Adrenal gland (tissue), 12 donors: ENCODE data around the gene BTBD6. TPM values are rescaled to one million over a fixed set of nuclear protein-coding genes. Genes with fewer than 3 reads are reported as not detected.

Source experiments
- DNase-seq, 7 donors: peaks; one replicate each; pipeline ENCODE4 v3.0.0-alpha.2; 2019 to 2020
- H3K27ac ChIP-seq, 5 donors: fragments of 200-600 bp; sonication (generic) in 4 of 5; 1 replicate in 3 of 5; 2 replicates in 2 of 5; pipeline versions ENCODE4 v1.5.1 to v1.8.0; 2016 to 2020; ENCODE audit warnings: mild to moderate bottlenecking in 1 of 5
- H3K27me3 ChIP-seq: fragments of 200-600 bp; 2 replicates; pipeline ENCODE4 v1.8.0; 2021
- H3K36me3 ChIP-seq, 2 donors: fragments of 200-600 bp; replicated peaks in 1 of 2; 1 replicate in 1 of 2; 2 replicates in 1 of 2; pipeline versions ENCODE4 v1.5.1 to v1.8.0; 2018 to 2022
- H3K4me1 ChIP-seq, 2 donors: fragments of 200-600 bp; replicated peaks in 1 of 2; 1 replicate in 1 of 2; 2 replicates in 1 of 2; pipeline versions ENCODE4 v1.5.1 to v1.8.0; 2018 to 2021
- H3K4me3 ChIP-seq, 4 donors: fragments of 200-600 bp; sonication (generic) in 3 of 4; one replicate each; pipeline ENCODE4 v1.5.1; 2016 to 2018
- H3K9me3 ChIP-seq, 3 donors: fragments of 200-600 bp; sonication (generic) in 1 of 3; replicated peaks in 1 of 3; 1 replicate in 2 of 3; 2 replicates in 1 of 3; pipeline versions ENCODE4 v1.5.1 to v1.8.0; 2016 to 2021
- CTCF ChIP-seq, 6 experiments: fragments of 450-650 bp in 4 of 6; fragments of 200-600 bp in 2 of 6; sonication (generic) in 1 of 6; IDR thresholded peaks; 1 replicate in 5 of 6; 2 replicates in 1 of 6; pipeline versions ENCODE4 v1.5.1 to v1.8.0; 2016 to 2021; ENCODE audit warnings: antibody characterized with exemption in 6 of 6, mild to moderate bottlenecking in 2 of 6, moderate library complexity in 1 of 6
- POLR2A ChIP-seq, 2 donors: fragments of 450-650 bp; IDR thresholded peaks; one replicate each; pipeline ENCODE4 v1.6.1; 2017; ENCODE audit warnings: antibody characterized with exemption in 2 of 2, mild to moderate bottlenecking in 2 of 2, moderate library complexity in 1 of 2
- WGBS, 4 donors: extraction: QIAGEN DNeasy Blood & Tissue Kit in 2 of 4; methylation state at CpG; one replicate each; pipeline versions ENCODE4 v1.1.5 to v1.1.7; 2013 to 2017; 5-methylcytosine and 5-hydroxymethylcytosine counted together
- intact Hi-C, 2 donors: fragments of 100-400 bp; cut with DNase I; formaldehyde crosslinking; loops; one replicate each; pipeline versions ENCODE4 v1.14.1 to v1.15.0; 2022 to 2023
- polyA plus RNA-seq, 3 donors: library from polyadenylated mRNA; stranded (reverse); fragments of 200-250 nt in 2 of 3; fragments of 350-450 nt in 1 of 3; fragmentation: Illumina TruSeq in 1 of 3; extraction: RNeasy Lipid Tissue Mini Kit (QIAGEN cat#74804) in 1 of 3; gene quantifications; one replicate each; pipeline ENCODE4 v1.2.3, GENCODE V29; 2013 to 2014
- total RNA-seq, 9 donors: library from RNA; depleted of rRNA in 4 of 9; stranded (reverse); fragments of >200 nt in 4 of 9; fragments of 120-200 nt in 1 of 9; fragmentation: NEBNext Ultra II Directional in 1 of 9; extraction: Animal tissue kit (Norgen Biotek cat#: 25700) in 1 of 9; gene quantifications; one replicate each; pipeline versions ENCODE4 v1.1.0 to v1.2.4, GENCODE V29; 2013 to 2023
- donor health status: healthy with polysubstance abuse.
- donor health status: Bipolar disorder and iron deficiency.
- donor health status: DM: yes; HTN: yes; CAD: no.
- donor health status: DM: no; HTN: no; CAD: no.
- donor health status: DM: no; HTN: no; CAD: no.
- donor health status: DM: yes; HTN: yes; CAD: no.

The BTBD6 gene
- total and polyA plus RNA-seq, 12 donors: 14.3 to 78.5 (median 33.6) TPM

GRCh38 chr14:105279642-105280361 lies 31.5 kb downstream of the BTBD6 start:
- H3K27me3 ChIP-seq: no peaks in the 10 kb centered on the region
- intact Hi-C loops: loop anchor here in 1 of 2 donors (5.0 kb wide), 1 partner anchor 78 kb away; no protein-coding TSS in a partner anchor
- H3K27ac ChIP-seq: no peak overlapping the region
- H3K4me1 ChIP-seq: peaks cover 0 to 3% of the 10 kb centered on the region in 2 donors
- H3K36me3 ChIP-seq: no peaks in the 10 kb centered on the region
- no peak overlapping the region for H3K4me3 ChIP-seq
- TF ChIP-seq POLR2A (IDR thresholded peaks at IDR 0.05) (no peak), CTCF (IDR thresholded peaks at IDR 0.05) (no peak)
- 87 to 92% (median 91%) methylated on average over 15 to 18 of the region's 18 CpGs for WGBS, 4 donors
- DNase-seq: no peak
- no peaks in the 10 kb centered on the region for H3K9me3 ChIP-seq

- Histone ChIP-seq H3K27me3 (no peaks in the 10 kb centered on the region), H3K4me3 (no peak overlapping the region), H3K4me1 (peaks cover 0 to 3% of the 10 kb centered on the region in 2 donors), H3K9me3 (no peaks in the 10 kb centered on the region), H3K27ac (no peak overlapping the region), H3K36me3 (no peaks in the 10 kb centered on the region)
- intact Hi-C loops: loop anchor here in 1 of 2 donors (5.0 kb wide), 1 partner anchor 78 kb away; no protein-coding TSS in a partner anchor
- WGBS, 4 donors: 70 to 95% (median 89%) methylated on average over 7 to 21 of the region's 21 CpGs
- DNase-seq: no peak
- no peak for TF ChIP-seq CTCF (IDR thresholded peaks at IDR 0.05)
- no peak for TF ChIP-seq POLR2A (IDR thresholded peaks at IDR 0.05)
Observed at GRCh38 chr14:105280525-105280924, 32.2 kb downstream of the BTBD6 start.

GRCh38 chr14:105281371-105282097 lies 33.2 kb downstream of the BTBD6 start:
- DNase-seq: peak; percentile 49 to 71 (median 63)
- Histone ChIP-seq H3K27ac (peak overlapping the region in 1 of 5 donors; percentile 22), H3K36me3 (no peaks in the 10 kb centered on the region), H3K4me3 (no peak overlapping the region), H3K9me3 (no peaks in the 10 kb centered on the region), H3K27me3 (no peaks in the 10 kb centered on the region), H3K4me1 (peaks cover 0 to 3% of the 10 kb centered on the region in 2 donors)
- TF ChIP-seq POLR2A (IDR thresholded peaks at IDR 0.05): no peak
- TF ChIP-seq CTCF (IDR thresholded peaks at IDR 0.05): peak; percentile 24 to 71 (median 63)
- intact Hi-C loops: loop anchor here in 1 of 2 donors (5.0 kb wide), 1 partner anchor 79 kb away; no protein-coding TSS in a partner anchor
- 41 to 50% (median 46%) methylated on average over 18 to 23 of the region's 23 CpGs for WGBS, 4 donors

DNA sequence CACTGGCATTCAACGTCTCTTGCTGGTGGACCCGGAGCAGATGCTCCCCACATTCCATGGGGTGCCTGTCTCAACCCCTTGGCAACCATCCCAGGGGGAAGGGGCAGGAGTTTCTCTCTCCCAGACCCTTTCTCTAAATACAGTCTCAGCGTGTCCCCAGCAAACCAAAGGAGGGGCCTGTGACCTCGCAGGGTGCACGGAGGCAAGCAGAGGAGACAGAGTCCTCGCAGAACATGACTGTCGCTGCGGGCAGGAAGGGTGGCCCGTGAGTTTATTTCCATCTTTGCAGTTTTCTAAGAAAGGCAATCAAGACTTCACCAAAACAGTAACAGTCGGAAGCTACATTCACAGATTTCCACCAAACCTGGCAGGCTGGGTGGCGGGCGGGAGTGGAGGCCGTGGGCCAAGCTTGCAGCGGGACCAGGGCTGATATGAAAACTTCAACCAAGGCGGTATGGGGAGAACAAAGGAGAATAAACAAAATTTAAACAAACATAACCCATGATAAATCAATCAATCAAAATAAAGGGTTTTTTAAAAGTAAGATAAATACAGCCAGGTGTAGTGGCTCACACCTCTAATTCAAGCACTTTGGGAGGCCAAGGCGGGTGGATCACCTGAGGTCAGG lies 33.9 kb downstream of the BTBD6 start:
- intact Hi-C loops: loop anchor here in 1 of 2 donors (5.0 kb wide), 1 partner anchor 80 kb away; no protein-coding TSS in a partner anchor
- no peak overlapping the region for H3K4me3 ChIP-seq
- H3K36me3 ChIP-seq: no peaks in the 10 kb centered on the region

More for the DNA sequence above, 33.9 kb downstream of the BTBD6 start:
- Histone ChIP-seq H3K27me3 (no peaks in the 10 kb centered on the region), H3K4me1 (peaks cover 0 to 3% of the 10 kb centered on the region in 2 donors), H3K9me3 (no peaks in the 10 kb centered on the region), H3K27ac (no peak overlapping the region)
- no peak for DNase-seq
- WGBS, 4 donors: 59 to 65% (median 61%) methylated on average over 16 of the region's 16 CpGs
- TF ChIP-seq CTCF (IDR thresholded peaks at IDR 0.05): no peak
- no peak for TF ChIP-seq POLR2A (IDR thresholded peaks at IDR 0.05)
